T1000 (cell line): ENCODE results near the gene CDX1.

Source experiments
- DNase-seq: peaks from one replicate; lab custom pipeline; 2025; ENCODE audit warnings: mixed read lengths; lab: John Stamatoyannopoulos, UW

CDX1 gene

DNA sequence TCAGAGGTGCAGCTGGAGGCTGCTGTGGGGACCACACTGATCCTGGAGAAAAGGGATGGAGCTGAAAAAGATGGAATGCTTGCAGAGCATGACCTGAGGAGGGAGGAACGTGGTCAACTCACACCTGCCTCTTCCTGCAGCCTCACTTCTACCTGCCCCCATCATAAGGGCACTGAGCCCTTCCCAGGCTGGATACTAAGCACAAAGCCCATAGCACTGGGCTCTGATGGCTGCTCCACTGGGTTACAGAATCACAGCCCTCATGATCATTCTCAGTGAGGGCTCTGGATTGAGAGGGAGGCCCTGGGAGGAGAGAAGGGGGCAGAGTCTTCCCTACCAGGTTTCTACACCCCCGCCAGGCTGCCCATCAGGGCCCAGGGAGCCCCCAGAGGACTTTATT, 17.4 kb downstream of the CDX1 start:
- no peak for DNase-seq

DNA sequence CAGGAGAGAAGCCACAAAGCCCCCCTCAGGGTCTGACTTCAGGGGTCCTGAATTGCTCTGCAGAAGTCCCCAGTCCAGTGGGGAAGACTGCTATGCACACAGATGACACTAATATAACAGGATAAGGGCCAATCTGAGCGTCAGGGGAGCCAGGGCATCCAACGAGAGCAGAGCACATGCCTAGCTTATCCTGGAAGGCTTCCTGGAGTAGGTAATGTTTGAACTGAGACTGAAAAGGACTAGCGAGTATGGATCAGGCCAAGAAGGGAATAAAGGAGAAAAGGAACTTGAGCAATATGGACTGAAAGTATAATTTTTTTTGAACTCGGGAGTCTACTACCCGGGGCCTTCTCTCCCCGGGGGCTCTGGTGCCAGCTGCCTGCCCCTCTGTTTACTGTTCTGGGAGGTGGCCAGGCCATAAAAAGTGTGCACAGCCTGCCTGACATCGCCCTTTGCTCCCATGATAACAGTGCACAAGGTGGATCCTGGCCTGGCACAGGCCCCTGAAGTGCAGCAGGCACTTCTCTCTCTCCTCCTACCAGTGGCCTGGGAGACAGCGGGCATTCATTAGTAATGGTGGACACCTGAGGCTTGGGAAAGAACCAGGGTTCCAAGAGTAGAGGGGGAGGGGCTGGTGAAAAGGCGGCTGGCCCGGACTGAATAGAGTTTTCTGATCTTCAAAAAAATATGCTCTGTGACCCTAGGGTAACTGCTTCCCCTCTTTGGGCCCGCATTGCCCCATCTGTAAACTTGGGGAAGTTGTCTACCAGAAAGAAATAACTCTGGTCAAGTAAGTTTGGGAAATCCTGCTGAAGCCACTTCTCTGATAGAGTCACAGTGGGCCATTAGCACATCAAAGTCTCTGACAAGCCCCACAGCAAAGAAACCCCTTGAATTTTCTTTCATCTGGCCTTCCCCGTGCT, 18.7 kb downstream of the CDX1 start:
- DNase-seq, result no peak

DNA sequence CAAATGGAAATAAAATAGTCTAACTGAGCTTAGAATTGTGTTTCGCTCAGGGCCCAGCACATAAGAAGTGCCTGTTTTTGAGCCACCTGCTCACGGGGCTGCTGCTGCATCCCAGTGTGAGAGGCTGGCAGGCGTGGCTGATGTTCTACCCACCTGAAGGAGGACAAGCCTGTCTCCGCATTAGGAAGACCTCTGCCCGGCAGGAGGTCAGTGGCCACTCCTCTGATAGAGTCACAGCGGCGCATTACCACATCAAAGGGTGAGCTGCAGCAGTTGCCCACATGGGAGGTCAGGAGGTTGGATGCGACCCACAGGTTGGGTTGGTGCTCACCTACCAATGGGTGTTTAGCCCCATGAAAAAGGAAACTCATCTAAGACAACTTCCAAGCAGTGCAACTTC, 19.6 kb downstream of the CDX1 start:
- no peak for DNase-seq

DNA sequence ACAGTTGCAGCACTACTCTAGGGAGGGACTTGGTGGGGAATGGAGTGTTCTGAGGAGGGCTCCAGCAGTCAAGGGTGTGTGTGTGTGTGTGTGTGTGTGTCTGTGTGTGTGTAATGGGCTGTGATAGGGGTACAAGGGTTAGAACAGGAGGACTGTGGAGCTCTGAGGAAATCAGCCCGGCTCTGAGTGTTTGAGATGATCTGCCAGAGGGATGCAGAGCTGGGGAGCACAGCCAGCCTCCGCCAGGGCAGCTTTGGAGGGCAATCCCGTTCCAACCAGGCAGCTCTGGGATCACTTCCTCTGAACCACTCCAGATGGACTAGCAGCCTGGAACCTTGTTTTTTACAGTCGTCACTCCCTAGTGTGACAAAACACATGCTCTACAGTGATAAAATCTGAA, 20.3 kb downstream of the CDX1 start:
- DNase-seq, result no peak

DNA sequence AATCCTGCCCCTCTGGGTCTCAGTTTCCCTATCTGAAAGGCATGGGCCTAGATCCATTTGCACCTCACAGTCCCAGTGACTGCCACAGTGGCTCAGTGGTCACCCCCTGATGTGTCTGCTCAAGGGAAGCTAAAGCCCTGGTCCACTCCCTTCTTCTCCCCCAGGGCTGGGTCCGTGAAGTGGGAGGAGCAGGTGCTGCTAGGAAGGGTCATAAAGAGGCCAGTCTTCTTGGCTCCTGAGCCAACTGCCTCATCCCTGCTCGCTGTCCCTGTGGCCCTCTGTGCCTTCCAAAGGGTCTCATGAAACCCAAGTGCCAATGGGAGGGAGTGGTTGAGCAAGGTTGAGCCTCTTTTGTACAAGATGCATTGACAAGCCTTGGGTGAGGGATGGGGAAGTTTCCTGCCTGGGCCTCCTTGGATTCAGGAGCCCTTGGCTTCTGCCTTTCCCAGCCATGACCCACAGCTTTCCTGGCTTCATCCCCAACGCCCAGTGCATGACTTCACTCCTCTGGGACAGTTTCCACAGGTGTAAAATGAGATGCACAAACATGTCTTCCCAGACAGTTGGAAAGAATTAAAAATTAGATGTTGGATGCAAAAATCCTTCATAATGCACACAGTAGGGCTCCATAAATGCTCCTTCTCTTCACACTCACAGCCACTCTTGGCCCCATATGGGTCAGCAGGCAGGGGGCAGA, 21.7 kb downstream of the CDX1 start:
- DNase-seq, result no peak

DNA sequence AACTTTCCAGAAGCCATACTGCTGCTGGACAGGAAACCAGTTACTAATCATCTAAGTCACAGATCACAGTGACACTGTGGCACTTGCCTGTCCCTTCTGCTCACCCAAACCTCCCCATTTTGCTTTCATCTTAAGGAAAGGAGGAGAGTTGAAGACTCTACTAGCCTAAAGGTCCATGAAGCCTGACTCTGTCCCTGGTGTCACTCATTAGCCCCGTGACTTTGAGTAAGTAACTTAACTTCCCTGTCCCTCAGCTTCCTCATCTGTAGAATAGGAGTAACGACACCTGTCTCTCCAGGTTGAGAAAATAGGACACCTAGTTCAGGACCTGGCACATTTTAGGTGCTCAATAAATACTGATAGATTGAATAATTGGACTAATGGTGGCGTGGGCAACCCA, 22.7 kb downstream of the CDX1 start:
- DNase-seq, result no peak

DNA sequence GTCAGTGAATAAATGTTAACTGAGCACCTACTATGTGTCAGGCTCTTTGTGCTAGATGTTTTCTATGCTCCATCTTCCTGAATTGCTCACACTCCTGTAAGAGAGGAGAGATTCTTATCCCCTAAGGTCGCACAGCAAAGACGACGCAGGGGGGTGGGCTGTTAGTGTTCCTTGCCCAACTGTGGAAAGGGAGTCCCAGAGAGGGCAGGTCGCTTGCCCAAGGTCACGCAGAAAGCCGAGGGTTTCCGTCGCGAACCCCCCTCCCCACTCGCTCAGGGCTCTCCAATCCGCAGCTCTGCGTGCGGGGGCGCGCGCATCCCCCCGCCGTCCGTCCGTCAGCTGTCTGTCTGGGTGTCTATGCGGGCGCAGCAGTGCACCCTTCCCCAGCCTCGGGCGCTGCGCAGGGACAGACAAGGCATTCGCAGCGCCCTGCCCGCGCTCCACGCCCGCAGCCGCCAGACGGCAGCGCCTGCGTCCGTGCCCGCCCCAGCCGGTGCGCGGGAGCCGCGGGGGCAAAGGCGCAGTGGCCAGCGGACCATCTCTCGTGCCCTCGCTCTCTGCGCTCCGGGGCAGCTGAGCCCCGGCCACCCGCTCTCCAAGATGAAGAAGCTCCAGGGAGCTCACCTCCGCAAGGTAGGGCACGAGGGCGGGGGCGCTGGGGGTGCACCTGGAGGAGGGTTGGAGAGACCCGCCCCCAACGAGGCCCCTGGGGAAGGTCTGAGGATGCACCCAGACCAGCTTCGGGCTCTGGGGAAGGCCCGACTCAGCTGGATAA, 23.3 kb downstream of the CDX1 start, which contains the start of gene SLC6A7:
Gene SLC6A7, plus strand, starts transcription at position 335 of the 775 bp plus-strand sequence. Its CDS starts 266 bp downstream, at position 601.
- no peak for DNase-seq

DNA sequence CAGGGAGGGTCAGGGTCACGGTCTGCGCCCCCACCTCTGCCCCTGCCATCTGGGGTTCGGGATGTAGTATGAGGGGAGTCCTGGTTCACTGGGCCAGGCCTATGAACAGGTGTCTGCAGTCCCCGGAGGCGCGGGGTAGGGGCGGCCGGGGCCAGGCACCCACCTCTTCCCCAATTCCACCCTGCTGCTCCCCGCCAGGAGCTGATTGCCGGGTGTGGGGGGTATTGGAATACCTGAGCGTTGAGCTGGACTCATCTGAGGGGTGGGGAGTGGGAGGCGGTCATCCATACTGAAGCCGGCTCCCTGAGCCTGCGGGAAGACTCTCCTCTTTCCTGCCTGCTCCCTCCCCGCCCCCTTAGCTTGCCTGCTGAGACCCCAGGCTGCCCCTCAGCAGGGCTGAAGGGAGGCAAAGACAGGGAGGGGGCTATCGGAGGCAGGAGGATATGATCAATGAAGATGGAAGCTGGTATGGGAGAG, 24.0 kb downstream of the CDX1 start:
- DNase-seq, result no peak

DNA sequence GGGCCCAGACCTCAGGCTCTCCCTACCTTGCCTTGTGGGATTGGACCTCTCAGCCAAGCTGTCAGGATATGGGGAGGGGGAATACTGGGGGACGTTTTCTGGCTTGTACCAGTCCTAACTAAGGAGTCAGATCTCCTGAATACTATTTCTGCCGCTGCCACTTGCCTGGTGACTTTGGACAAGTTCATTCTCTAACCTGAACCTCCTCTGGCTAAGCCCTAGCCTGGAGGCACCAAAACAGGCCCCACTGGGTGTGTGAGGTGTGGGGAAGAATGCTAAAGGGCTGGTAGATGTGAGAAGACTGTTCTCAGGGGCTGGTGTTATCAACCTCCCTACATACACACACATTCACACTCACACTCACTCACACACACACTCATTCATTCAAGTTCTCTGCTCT, 24.4 kb downstream of the CDX1 start:
- no peak for DNase-seq

DNA sequence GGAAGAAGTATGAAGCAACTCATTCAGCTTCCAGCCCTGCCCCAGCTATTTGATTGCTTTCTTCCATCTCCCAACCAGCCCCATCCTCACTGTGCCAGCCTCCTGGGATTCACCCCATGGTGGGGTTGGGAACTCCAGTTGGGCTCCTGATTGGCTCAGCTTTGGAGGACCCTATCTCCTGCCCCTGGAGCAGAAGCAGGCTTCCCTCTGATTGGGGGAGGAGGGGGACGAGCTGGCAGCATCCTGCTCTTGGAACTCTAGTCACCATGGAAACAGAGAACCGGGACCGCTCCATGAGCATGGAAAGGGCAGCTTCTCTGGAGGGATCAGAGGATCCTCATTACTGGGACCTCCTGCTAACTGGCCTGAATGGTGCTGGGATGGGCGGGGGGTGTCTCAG, 25.9 kb downstream of the CDX1 start:
- DNase-seq, result no peak

DNA sequence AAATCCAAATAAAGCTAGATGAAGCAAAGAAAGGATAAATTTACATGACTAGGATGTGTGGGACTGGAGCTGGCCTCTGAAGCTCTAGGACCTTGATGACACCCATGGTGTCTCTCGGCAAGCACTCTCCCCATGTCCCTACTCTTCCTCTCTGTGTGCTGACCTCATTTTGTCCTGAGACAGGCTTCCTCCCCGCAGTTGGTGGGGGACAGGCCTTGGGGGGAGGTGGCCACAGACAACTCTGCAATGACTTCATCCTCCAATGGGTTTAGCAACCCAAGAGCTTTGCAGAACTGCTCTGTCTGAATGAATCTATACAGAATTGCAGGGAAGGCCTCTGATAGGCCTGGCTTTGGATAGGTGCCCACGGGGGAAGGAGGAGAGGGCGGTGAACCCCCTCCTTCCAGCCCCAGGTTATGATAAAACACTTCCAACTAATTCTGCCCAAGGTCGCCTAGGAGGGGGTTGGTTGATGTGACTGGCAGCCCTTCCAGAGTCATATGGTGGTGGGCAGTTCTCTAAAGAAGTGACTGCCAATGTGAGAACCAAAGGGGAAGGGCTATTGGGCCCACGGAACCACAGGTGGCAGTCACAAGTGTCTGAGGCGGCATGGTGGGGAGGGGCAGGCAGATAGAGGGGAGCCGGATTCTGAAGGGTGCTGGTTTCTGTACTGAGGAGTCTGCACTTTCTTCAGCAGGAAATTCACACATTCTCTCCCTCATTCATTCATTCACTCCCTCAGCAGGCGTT, 29.3 kb downstream of the CDX1 start:
- DNase-seq, result no peak

DNA sequence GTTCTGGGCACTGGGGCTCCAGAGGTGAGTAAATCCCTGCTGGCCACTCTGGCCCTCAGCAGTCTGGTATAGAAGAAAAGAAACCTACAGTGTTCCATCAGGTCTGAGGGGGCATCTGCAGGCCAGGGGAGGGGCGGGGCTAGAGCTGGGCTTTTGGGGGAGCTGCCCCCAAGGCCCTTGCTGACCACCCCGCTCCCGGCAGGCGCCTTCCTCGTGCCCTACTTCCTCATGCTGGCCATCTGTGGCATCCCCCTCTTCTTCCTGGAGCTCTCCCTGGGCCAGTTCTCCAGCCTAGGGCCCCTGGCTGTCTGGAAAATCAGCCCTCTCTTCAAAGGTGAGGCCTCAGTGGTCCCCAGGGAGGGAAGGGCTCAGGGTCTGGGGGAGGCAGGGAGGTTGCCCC, 29.9 kb downstream of the CDX1 start:
- no peak for DNase-seq

DNA sequence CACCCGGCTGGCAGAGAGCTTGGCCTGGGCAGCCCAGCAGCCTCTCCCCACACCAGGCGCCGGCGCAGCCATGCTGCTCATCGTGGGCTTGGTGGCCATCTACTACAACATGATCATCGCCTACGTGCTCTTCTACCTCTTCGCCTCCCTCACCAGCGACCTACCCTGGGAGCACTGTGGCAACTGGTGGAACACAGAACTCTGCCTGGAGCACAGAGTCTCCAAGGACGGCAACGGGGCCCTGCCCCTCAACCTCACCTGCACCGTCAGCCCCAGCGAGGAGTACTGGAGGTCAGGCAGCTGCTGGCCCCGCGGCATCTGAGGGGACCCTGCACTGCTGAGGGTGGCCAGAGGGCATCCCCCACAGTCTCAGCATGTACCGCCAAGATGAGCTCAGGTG, 30.4 kb downstream of the CDX1 start:
- DNase-seq, result no peak

DNA sequence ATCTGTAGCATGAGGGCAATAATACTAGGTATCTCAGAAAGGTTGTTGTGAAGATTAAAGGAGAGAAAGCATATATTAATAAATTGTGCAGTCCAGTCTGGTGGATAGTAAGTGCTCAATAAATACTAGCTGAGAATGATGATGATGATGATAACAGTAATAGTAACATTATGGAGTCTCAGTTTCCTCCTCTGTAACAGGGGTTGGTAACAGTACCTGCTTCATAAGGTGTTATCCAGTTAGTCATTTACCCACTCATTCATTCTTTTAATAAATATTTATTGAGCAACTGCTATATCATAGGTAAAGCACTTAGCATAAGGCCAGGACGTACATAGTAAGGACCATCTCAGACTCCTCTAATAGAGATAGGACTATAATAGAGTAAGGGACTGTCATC, 30.9 kb downstream of the CDX1 start:
- DNase-seq, result no peak

DNA sequence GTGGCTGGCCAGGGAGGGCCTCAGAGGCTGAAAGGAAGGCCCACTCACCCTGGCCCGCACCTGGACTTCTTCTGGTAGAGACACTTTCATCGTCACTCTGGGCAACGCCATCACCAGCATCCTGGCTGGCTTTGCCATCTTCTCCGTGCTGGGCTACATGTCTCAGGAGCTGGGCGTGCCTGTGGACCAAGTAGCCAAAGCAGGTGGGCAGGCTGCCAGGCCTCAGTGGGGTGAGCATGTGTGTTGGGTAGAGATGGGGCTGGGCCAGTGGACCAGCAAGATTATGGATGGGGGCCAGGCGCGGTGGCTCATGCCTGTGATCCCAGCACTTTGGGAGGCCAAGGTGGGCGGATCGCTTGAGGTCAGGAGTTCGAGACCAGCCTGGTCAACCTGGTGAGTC, 35.9 kb downstream of the CDX1 start:
- no peak for DNase-seq

DNA sequence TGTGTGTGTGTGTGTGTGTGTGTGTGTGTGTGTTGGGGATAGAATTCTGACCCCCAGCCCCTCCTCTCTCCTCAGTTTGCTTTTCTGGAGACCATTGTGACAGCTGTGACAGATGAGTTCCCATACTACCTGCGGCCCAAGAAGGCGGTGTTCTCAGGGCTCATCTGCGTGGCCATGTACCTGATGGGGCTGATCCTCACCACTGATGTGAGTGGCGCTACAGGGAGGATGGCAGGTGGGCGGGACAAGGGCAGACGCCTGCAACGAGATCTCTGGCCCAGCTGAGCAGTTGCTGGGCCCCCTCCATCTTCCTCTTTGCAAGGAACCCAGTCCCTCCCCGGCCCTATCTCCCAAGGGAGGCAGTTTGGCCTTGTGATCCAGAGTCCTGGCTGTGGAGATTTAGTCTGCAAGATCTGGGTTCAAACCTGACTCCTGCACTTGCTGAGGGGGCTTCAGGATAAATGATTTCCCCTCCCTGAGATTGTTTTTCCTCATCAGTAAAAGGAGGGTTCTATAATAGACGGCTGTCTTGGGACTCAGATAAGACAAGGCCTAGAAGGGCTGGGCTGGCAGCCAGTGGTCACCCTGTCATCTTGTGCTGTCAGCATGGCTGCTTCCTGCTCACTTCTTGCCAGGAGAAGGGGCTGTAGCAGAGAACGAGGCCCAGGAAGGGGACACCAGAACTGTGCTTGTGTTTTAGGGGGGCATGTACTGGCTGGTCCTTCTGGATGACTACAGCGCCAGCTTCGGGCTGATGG, 37.4 kb downstream of the CDX1 start:
- no peak for DNase-seq

DNA sequence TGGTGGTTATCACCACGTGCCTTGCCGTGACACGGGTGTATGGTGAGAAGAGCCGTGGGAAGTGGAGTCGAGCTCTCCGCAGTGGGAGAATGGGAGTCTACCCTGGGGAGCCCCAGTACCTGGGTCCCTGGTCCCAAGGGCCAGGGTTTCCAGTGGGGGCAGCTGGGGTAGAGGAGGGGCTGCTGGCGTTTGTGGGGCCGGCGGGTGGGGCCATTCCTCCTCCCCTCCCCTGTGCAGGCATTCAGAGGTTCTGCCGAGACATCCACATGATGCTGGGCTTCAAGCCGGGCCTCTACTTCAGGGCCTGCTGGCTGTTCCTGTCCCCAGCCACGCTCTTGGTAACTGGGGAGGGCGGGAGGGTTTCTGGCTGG, 38.0 kb downstream of the CDX1 start:
- DNase-seq, result no peak

DNA sequence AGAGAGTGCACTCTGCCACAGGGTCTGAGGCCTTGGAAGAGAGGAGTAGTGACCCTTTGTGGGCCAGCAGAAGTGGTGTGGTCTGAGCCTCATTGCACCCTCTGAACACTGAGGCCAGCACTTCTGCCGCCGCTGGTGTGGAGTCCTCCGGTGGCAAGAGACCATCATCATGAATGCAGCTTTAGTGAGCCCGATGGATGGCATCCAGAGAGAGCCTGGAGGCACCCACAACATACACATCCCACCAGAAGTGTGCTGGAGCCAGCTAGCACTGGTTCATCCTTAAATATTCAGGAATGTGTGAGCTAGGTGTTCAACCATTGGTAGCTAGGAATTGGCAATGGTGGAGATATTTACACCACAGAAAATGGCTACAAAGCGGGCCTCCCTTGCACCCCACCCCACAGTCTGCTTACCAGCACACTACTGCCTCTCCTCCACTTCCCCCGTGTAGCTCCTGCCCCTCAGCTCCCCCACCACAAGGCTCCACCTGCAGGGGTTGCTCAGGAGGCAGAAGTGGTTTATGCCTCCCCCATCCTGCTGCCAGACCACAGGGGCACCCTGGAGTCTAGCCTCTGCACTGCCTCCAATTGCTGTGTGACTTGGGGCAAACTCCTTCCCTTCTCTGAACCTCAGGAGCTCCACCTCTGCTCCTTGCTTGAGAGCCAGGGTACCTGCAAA, 39.7 kb downstream of the CDX1 start:
- DNase-seq, result no peak

DNA sequence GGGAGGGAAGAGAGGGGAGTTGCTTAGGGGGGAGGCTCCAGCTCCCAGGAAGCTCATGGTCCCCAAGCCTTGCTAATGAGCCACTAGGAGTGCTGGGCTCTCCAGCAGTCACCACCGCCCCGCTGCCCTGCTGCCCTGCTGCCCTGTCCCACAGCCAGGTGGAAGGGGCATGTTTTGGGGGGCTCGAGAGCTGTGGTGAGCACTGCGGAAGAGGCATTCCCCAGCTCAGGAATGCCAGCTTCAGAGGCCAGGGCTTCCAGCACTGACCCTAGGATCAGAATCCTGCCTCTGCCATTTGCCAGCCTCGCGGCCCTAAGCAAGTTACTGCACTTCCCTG, 40.2 kb downstream of the CDX1 start:
- no peak for DNase-seq
